Stimulated activated naive CD4-positive, alpha-beta T cell (primary cell): ENCODE data around the gene PANK2.
A peak's percentile ranks its signal among the peaks of the same experiment; 100 is the strongest.
"Not testable (repeated sequence)": the region's sequence is repeated elsewhere in the genome, so short reads cannot be mapped to it uniquely, and the experiment has no call there.

ENCODE experiments used
- DNase-seq, 6 experiments: peaks; one replicate each; lab custom pipeline; 2025; lab: John Stamatoyannopoulos, UW

The PANK2 gene

DNA sequence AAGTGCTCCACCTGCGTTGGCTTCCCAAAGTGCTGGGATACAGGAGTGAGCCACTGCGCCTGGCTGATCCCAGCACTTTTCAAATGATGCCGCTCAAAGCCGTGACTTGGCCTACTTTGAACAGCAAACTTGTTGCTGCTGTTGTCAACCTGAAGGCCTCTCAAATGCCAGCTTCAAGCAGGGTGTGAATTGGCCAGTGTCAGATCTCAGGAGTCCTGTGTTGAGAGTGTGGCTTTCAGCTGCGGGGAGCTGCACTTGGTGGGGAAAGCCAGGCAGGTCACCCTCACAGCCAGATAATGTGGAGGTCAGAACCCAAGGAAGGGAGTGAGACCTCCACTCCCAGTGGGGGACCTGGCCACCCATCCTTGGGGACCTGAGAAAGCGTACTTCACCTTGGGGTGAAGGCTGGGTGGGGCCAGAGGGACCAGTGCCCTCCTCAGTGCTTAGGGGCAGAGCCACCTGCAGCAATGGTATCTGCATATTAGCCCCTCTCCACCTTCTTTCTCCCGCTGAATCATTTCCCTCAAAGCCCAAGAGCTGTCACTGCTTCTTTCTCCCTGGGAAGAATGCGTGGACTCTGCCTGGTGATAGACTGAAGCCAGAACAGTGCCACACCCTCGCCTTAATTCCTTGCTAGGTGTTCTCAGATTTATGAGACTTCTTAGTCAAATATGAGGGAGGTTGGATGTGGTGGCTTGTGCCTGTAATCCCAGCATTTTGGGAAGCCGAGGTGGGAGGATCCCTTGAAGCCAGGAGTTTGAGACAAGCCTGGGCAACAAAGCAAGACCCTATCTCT lies 19.1 kb upstream of the PANK2 start:
- DNase-seq: no peak

DNA sequence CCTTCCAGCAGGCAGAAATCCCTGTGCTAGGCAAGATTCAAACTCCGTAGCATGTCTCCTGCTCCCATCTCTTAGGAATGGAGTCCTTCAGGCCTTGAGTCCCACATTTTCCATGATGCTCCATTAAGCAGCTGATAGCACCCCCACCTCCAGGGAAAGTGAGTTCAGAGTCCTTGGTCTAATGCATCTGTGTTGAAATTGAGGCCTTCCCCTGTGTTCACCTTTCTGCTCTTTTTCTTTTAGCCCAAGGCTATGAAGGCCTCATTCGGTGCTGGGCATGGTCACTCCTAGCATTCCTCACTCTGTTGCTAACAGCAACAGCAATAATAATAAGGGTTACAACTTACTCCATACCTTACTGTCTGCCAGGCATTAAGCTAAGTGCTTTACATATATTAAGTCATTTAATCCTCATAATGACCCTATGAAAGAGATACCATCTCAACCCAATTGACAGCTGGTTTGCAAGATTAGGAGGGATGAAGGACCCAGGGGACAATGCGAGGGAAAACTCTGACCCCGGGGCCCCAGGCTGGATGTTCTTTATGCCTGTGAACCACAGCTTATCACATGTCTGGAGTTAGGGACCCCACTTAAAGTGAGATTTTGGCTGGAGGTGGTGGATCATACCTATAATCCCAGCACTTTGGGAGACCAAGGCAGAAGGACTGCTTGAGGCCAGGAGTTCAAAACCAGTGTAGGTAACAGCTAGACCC lies 17.5 kb upstream of the PANK2 start:
- no peak for DNase-seq

DNA sequence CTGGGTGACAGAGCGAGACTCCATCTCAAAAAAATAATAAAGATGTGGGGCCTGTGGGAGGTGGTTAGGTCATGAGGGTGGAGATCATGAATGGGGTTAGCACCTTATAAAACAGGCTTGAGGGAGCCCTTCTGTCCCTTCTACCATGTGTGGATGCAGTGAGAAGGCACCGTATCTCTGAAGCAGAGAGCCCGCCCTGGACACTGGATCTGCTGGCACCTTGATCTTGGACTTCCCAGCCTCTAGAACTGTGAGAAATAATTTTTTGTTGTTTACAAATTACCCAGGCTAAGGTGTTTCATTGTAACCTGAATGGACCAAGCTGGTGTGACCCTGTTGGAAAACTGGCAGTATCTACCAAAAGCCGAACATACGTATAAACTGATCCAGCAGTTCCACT lies 15.7 kb upstream of the PANK2 start:
- DNase-seq: no peak

DNA sequence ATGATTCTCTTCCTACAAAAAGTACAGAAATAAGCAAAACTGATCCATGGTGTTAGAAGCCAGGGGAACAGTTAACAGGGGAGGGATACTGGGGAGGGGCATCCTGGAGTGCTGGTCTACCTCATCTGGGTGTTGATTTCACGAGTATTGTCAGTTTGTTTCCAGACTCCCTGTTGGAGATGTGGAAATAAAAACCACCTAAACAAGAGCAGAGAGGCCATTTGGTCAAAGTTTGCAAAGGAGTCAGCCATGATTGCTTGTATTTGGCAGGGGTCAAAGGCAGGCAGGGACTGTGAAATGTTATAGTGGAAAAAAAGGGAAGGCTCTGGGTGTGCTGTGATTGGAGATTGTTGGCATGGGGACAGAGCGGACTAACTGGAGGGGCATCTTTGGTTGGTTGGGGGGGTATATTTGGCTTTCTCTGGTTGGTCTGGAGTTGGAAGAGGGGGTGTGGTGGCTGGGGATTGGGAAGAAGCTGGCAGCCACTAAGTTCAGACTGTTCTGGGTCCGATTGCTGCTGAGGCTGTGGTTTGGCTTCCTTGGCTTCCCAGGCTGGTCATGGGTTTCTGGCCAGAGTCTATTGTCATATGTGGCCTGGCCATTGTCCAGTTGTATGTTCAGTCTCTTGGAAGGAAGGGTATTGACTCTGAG lies 14.9 kb upstream of the PANK2 start:
- no peak for DNase-seq

DNA sequence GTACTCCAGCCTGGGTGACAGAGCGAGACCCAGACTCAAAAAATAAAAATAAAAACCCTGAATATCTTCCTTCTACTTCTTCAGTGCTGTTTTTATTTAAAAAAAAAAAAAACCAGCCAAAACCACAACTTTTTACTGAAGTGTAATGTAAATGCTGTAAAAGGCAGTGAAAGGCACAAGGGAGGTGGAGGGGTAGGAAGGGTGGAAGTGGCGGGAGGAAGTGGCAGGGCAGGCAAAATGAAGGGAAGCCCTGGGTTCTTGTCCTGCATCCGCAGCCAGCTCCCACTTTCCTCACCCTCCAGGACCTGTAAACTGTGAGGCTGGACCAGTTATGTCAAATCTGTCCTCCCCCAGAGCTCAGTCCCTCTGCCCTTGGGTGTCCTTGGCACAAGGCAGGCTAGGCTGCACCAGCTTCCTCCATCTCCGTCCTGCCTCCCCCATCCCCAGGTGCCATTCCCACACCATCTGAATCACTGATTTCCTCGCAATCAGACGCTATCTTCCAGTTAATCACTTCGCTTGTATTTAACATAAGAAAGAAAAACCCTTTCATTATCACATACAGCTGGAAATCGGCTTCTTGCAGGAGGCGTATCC lies 13.7 kb upstream of the PANK2 start:
- no peak for DNase-seq

DNA sequence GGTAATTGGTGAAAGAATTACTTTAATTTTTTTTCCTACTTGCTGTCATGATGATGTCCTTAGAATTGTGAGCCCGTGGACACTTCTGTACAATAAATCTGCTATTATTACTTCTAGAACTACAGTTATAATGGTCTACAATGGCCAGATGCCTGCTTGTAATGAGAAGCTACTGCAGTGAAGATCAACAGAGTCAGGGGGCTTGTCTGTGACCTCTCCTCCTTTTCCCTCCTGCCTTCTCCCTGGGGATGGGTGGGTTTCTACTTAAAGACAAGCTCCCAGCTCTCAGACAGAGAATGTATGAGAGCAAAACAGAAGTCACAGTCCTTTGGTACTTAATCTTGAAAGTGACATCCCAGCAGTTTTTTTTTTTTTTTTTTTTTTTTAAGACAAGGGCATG lies 13.2 kb upstream of the PANK2 start:
- DNase-seq: no peak

DNA sequence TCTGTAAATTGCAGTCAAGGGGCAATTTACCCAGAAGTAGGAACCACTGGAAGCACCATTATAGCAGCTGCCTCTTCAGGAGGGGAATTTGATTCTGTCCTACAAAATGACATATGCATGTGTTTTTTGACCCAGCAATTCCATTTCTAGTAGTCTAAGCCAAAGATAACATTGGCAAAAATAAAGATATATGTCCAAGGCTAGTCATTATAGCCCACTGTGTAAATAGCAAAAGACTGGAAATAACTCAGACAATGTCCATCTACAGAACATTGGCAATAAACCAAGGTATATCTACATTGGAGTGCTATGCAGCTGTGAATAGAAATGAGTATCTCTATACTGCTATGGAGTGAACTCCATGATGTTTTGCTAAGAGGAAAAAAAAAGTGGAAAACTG lies 12.5 kb upstream of the PANK2 start:
- no peak for DNase-seq

DNA sequence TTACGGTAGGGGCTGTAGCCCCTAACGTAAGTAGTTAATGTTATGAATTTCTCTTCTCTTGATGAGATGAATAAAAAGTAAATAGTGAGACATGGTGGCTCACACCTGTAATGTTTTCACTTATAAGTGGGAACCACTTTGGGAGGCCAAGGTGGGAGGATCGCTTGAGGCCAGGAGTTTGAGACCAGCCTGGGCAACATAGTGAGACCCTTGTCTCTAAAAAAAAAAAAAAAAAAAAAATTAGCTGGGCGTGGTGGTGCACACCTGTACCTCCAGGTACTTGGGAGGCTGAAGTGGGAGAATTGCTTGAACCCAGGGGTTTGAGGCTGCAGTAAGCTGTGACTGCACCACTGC lies 10.3 kb upstream of the PANK2 start:
- not testable (repeated sequence) for DNase-seq

DNA sequence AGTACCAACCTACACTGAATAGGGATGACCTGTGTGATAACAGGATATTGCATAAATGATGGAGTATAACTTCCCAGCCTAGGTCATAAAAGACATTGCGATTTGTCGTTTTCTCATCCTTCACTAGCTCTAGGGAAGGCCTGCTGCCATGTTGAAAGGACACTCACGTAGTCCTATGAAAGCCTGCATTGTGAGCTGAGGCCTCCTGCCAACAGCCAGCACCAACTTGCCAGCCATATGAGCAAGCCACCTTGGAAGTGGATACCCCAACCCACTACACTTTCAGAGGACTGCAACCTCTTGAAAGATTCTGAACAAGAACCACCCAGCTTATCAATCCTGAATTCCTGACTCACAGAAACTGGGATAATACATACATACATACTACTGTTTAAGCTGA lies 3.5 kb upstream of the PANK2 start:
- DNase-seq: no peak

DNA sequence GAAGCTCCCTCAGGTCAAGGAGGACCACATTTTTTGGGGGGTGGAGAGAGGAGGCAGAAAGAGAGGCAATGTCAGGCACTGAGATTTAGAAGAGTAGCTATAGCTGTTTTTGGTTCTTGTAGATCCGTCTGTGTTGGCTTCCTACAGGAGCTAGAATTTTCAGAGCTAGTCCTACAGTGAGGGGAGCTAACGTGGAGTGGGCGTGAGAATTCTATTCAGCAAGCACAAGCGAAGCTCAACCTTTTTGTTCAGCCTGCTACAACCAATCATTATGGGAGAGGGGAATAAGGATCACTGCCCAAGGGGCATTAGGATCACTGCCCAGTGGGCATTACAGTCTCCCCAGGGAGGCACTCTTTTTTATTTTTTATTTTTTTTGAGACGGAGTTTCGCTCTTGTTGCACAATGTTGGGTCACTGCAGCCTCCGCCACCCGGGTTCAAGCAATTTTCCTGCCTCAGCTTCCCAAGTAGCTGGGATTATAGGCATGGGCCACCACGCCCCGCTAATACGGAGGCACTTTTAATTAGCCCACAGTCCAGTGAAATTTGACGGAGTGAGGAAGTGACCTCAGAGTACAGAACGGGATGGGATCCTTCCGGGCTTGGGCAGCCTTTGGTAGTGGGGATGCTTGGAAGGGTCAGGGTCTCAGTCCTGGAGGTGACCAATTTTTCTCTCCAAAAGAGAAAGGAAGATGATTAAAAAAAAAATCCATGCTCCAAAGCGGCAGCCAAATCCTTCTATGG lies 1.1 kb upstream of the PANK2 start:
- DNase-seq: no peak

DNA sequence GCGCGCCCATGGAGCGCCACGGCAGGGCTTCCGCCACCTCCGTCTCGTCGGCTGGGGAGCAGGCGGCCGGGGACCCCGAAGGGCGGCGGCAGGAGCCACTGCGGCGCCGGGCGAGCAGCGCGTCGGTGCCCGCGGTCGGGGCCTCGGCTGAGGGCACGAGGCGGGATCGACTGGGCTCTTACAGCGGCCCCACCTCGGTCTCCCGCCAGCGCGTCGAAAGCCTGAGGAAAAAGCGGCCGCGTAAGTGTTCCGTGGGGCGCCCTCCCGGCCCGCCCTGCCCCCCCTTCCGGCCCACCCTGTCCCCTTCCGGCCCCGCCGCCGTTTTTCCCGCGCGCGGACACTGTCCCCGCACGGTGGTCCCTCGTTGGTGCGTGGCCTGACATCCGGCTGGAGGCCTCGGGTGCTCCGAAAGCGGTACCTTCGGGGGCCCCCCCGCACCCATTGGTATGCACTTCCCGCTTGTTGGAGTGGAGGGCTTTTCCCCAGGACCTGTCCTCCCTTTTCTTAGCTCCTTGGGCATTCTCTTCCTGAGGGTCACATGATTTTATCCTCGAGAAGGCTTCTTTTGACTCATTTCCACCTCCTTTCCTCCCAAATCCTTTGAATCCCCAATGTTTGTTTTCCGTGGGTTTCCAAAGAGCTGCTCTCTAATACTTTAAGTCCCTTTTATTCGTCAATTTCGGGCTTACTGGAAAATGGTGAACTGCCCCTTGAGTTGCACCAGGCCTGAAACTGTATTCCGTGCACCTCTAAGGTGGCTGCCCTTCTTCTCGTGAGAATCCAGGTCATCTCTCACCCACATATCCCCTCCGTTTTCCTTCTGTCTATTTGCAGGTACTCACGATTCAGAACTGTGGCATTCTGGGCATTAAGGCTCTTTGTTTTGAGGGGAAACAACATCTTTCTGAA lies 556 bp downstream of the PANK2 start:
- peak in 4 of 6 experiments; percentile 19 to 40 (median 36) for DNase-seq

DNA sequence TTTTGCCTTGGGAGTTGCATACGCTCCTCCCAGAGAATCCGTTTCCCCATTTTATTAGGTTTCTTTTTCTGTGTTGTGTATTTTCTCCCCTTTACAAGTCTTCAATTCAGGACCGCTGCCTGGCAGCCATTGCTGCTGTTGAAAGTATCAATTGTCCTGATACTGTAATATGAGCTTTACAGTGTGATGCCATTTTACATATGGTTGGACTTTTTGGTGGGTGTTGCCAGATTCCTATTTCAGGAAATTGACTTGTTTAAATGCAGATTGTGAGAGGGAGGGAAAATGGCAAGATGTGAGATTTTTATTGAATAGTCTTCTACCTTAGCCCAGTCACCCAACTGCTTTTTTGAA lies 1.2 kb downstream of the PANK2 start:
- peak in 2 of 6 experiments; percentile 20 to 34 for DNase-seq

DNA sequence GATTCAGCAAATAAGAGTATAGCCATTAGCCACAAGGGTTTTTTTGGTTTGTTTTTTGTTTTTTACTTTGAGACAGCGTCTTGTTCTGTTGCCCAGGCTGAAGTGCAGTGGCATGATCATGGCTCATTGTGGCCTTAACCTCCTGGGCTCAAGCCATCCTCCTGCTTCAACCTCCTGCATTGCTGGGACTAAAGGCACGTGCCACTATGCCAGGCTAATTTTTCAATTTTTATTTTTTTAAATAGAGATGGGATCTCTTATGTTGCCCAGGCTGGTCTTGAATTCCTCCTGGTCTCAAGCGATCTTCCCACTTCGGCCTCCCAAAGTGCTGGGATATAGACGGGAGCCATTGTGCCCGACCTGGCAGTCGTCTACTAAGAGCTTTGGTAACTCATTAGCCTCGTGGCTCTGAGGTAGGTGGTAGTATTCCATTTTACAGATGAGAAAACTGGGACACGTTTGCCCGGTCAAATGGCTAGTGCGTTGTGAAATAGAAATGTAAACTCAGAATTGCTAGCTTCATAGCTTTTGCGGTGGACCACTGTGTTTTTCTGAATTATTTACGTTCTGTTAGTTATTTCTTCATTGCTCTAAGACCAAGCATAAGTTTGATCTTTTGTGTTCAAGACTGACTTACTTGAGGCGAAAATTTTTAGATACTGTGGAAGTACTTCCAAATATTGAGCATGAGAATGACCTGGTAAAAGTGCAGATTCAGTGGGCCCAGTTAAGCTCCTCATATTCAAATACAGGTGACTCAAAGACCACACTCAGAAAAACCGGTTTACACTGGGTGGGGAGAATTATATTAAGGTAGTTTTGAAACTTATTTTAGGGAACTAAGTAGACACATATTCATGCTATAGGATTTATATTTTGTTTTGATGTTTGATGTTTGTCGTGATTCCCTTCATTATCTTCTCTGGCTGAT lies 2.1 kb downstream of the PANK2 start:
- DNase-seq: no peak

DNA sequence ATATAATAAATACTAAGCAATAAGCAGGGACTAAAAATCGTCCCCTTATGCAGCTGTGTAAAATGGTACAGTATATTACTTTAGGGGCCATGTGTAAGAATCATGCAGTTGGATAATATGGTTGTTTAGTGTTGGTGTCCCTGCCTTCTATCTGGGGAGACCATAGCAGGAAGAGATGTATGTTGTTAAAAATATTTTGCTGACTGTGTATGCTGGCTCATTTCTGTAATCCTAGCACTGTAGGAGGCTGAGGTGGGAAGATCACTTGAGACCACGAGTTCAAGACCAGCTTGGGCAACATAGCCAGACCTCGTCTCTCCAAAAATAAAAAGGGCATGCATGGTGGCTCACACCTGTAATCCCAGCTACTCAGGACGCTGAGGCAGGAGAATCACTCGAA lies 5.6 kb downstream of the PANK2 start:
- no peak for DNase-seq

DNA sequence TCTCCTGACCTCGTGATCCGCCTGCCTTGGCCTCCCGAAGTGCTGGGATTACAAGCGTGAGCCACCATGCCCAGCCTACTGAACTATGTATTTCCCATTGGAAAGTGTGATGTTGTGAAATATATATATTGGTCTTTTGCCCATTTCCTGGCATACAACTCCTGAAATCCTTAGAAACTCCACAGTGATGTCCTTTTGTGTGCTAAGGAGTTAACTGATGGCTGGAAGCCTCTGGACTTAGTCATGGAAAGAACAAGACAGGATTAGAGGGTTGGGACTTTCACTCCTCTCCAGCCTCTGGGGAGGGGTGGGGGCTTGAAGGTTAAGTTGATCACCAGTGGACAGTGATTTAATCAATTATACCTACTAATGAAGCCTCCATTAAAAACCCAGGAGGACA lies 7.1 kb downstream of the PANK2 start:
- no peak for DNase-seq

DNA sequence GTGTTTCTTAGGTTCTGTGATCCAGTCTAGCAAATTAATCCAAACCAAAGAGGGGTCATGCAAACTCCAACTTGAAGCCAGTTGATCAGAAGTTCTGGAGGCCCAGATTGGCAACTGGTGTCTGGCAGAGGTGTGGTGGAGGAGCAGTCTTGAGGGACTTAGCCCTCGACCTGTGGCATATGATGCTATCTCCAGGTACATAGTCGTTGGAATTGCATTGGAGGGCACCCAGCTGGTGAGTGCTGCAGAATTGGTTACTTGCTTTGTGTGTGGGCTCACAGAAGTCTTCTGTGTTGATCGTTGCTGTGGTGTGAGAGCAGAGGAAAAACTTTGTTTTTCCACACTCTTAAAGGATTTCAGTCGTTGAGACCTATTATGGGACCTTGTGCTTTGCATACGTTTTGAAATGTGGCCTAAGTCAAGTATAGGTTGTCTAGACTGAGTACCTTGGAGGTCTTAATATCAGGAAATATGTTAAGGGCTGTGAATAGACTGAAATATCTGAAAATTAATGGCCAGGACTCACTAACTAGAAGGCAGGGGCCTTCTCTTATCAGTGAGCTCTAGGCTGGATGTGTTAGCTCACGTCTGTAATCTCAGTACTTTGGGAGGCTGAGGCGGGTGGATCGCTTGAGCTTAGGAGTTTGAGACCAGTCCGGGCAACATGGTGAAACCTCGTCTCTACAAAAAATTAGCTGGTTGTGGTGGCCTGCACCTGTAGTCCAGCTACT lies 7.8 kb downstream of the PANK2 start:
- DNase-seq: no peak

DNA sequence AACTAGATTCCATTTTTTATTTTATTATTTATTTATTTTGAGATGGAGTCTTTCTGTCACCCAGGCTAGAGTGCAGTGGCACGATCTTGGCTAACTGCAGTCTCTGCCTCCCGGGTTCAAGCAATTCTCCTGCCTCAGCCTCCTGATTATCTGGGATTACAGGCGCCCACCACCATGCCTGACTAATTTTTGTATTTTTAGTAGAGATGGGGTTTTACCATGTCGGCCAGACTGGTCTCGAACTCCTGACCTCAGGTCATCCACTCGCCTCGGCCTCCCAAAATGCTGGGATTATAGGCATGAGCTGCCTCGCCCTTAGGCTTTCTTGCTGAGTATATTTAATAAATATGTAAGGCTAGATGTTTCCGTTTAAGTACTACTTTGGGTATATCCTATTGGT lies 9.0 kb downstream of the PANK2 start:
- not testable (repeated sequence) for DNase-seq

DNA sequence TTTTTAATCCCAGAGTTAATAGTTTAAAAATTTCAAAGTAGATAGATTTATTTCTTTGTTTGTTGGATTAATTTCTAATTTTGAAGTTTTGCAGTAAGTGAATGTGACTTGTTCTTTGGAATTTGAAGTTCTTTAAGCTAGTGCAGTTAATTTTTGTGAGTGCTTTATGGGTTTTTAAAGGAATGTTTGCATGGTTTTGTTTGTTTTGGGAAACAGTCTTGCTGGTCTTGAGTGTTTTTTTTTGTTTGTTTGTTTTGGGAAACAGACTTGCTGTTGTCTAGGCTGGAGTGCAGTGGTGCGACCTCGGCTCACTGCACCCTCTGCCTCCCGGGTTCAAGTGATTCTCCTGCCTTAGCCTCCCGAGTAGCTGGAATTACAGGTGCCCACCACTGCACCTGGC lies 9.5 kb downstream of the PANK2 start:
- no peak for DNase-seq

DNA sequence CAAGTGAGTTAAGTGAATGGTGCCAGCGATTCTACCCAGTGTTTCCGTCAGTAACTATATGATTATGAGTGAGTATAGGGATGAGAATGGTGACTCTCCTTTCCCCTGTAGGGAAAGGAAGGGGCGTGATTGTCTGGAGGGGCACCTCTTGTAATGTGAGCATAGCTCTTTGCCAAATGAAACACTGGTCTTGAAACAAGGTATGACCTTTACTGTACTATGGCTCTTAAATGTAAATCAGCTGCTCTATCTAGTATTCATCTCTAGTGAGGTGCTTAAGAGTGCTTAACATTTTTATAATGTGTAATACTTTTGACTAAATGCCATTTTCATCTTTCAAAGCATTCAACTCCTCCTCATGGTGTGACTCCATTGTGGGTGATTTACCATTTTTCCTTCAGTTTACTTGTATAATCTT lies 11.0 kb downstream of the PANK2 start:
- no peak for DNase-seq
